Islet of Langerhans (tissue), 1 donor: ENCODE data around the gene TMEM72.

Experiments used
- FAIRE-seq: peaks from one replicate; lab custom pipeline; 2011; peaks lifted over from hg19 to GRCh38; lab: Jason Lieb, UNC

TMEM72 gene

DNA sequence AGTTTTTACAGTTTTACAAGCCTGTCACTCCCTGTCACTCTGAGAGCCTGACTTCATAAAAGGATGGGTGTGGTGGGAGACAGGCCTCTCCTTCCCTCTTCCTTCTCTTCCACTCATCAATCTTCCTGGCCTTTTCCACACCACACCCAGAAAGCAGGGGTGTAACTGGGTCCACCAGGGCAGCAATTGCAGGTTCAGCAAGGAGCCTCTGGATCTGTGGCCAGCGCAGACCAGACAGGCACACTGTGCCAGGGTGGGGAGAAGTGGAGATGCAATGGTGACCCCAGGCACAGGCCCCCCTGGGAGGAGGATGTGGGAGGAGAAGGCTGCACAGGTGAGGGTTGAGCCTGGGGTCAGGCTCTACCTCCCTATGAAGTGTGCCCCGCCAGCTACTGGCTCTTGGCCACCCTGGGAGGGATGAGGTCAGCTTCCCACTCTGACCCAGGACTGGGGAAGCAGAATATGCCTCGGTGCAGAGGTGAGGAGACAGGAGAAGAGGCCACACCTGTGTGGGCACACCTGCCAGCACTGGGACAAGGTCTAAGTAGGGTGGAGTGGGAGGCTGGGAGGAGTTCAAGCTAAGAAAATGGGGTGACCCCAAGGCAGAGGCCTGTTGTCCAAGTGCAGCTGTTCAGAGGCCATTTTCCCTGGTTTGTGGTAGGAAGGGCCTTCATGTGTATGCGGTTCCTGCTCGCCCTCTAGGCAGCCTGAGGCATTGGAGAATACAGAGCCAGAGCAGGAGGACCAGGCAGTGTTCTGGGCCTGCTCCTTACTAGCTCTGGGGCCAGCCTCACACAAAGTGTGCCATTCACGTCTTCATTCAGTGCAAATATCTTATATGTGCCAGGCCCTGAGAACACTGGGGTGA is 20.2 kb upstream of the TMEM72 start:
- no peak for FAIRE-seq

GRCh38 chr10:44891721-44892120 is 19.4 kb upstream of the TMEM72 start:
- FAIRE-seq, result no peak

- FAIRE-seq, result no peak
Observed at GRCh38 chr10:44893604-44894468, 17.3 kb upstream of the TMEM72 start.

DNA sequence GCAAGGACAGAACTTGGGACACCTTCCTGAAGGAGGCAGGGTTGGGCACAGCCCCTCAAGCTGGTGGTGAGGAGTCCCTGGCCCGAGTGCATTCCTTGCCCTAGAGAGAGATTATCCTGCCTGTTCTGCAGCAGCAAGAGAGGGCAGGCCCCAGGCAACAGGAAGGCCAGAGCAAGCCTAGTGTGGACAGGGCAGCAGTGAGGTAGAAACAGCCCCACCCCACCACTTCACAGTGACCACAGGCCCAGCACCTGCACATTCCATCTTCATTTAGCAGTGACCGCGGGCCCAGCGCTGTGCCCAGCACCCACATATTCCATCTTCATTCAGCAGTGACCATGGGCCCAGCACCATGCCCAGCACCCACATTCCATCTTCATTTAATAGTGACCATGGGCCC is 16.4 kb upstream of the TMEM72 start:
- no peak for FAIRE-seq

- FAIRE-seq, result no peak
Observed at GRCh38 chr10:44895280-44895679, 15.9 kb upstream of the TMEM72 start.

- no peak for FAIRE-seq
Observed at GRCh38 chr10:44897049-44897448, 14.1 kb upstream of the TMEM72 start.

GRCh38 chr10:44898665-44899064 is 12.5 kb upstream of the TMEM72 start:
- FAIRE-seq, result no peak

DNA sequence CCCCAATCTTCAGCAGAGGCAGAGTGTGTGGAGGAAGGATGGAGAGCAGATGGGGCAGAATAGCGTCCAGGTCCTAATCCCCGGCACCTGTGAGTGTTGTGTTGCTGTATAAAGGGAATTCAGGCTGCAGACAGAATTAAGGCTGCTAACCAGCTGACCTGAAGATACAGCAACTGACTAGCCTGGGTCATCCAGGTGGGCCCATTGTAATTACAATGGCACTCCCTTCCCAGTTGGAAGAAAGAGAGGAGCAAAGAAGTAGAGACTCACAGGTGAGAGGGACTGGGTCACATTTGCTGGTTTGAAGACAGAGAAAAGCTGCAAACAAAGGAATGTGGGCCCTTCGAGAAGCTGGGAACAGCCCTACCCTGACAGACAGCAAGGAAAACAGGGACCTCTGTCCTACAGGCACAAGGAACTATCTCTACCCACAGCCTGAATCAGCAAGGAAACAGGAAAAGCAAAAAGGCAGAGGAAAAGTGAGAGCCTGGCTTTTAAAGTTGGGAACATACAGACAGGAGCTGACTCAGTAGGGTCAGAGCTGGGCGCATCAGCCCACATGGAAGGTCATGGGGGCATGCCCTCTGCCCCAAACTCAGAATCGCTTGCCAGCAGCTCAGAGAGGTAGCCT is 11.6 kb upstream of the TMEM72 start:
- no peak for FAIRE-seq

DNA sequence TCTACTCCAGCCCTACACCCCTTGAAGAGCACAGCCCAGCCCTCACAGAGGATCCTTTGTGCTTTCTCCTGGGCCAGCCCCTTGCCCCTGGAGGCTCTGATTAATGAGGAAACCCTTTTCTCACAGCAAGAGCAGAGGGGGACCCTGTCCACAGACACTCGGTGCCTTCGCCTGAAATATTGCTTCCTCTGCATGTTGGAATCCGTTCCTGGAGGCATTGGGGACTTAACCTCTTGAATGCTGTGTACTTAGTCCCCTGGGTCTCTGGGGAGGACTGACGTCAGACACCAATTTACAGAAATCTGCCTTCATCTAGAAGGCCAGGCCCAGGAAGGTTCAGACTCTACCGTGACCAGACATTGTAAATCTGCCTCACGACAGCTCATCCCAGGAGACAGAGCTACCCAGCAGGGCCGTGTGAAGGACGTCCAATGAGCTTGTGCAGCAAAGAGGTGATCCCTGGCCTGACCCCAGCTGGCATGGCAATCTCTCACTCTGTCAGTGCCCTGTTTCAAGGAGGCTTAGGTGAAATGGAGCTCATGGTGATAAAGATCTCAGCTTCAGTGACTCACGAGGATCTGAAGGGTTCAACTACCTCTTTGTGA is 8.1 kb upstream of the TMEM72 start:
- FAIRE-seq, result no peak

DNA sequence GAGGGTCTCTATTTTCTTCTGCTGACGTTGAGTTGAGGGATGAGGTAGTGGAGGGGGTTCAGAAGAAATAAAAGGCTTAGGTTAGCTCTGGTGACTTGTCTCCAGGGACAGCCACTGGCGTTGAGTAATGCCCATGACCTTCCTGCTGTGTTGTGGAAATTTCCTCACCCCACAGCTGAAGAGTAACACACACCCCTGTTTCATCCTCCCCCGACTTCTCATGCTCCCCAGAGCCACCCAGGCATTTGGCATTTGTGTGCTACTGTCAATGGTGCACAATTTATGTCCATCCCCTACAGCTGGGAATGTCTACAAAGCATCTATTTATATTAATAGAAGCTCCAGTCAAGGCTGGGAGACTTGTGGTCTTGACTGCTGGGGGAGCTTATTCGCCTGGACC is 4.7 kb upstream of the TMEM72 start:
- no peak for FAIRE-seq

DNA sequence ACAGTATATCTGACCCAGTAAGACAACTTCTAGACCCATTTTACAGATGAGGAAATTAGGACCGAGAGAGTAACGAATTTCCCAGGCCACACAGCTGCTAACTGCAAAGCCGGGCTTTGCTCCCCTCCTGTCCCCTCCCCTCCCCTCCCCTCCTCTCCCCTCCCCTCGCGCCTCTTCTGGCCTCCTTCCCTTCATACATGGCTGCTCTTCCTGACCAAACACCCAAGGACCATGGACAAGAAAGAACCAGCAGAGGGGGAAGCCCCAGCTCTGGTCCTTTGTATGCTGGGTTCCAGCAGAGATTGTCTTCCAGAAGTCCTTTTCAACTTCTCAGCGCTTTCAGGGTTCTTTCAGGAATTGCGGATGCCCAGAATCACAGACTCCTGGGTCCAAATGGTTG is 3.6 kb upstream of the TMEM72 start:
- FAIRE-seq, result no peak

DNA sequence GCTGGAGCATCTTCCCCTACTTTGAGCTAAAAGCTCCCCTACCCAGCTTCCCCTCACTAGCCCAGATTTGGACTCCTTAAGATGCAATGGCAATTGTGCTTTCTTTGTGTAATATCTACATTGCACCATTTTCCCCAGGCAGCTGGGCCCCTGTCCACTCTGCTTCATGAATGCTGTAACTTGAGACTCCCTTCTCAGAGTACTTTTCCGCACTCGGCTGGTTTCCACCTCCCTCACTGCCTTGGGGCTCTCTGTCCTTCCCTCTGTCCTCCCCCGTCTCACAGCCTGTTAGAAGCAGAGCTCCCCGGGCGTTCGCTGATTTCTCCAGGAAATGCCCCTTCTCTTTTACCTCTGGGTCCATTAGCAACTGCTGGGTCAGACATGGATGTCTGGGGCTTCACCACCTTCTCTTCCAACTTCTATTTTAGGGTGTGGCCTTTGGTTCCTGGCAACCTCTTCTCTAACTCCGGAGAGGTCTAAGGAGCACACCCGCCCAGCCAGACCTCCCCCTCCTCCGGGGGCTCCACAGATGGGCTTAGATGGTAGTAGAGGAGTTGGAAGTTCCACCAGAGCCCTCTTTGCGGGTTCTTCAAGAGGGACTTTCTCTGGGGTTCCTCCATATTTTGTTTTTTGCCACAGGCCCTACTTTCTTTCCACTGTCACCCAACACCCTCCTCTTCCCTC is 2.9 kb upstream of the TMEM72 start:
- no peak for FAIRE-seq

- no peak for FAIRE-seq
Observed at GRCh38 chr10:44908936-44909630, 2.1 kb upstream of the TMEM72 start.

- no peak for FAIRE-seq
Observed at GRCh38 chr10:44909910-44910309, 1.2 kb upstream of the TMEM72 start.

GRCh38 chr10:44910602-44911001 is 535 bp upstream of the TMEM72 start:
- FAIRE-seq, result no peak

GRCh38 chr10:44911951-44912350 is 814 bp downstream of the TMEM72 start:
- no peak for FAIRE-seq

DNA sequence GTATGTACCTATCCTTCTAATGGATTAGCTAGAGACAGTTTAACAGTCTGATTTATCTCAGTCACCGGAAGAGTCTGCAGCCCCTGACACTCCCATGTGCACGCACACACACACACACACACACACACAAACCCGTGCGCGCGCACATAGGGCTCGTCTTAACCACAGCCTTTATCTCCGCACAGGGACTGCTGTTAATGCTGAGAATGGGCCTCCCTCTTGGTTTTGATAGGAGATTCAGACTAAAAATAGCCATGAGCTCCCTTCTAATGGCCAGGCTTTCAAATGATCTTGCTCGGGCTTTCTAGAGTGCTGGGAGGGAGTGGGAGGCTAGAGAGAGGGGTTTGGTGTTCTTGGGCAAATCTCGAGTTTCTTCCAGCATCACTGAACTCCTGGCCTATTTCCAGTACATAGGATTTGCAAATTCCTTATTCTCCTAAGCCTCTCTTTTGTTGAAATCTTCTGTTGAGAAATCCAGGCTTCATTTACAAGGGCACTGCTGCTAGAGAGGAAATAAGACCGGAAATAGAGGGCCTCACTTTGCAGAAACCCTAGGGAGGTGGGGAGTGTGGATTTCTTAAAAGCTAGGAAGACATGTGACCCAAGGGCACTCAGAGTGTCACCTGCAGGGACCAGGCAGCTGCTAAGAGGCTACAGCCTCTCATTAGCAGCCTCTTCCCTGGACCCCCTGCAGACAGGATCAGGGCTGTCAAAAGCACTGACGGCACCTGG is 2.4 kb downstream of the TMEM72 start:
- no peak for FAIRE-seq

GRCh38 chr10:44914891-44915290 is 3.8 kb downstream of the TMEM72 start:
- FAIRE-seq, result no peak

DNA sequence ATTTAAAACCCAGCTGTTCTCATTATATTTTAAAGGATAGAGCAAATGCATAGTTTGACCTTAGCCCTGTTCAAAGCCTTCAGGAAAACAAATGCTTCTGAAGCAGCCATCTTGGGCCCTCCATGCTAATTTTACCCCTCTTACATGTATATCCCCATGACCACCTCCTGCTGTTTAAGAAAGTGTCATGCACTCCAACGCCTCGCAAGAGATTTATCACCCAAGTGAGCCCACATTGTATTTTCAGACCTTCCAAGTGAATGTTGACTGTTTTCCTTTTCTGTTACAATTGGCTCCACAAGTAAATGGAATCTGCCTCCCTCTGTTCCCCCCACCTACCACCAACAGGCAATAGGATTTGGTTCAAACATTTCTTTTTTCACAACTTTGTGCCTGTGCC is 5.3 kb downstream of the TMEM72 start:
- FAIRE-seq, result no peak

DNA sequence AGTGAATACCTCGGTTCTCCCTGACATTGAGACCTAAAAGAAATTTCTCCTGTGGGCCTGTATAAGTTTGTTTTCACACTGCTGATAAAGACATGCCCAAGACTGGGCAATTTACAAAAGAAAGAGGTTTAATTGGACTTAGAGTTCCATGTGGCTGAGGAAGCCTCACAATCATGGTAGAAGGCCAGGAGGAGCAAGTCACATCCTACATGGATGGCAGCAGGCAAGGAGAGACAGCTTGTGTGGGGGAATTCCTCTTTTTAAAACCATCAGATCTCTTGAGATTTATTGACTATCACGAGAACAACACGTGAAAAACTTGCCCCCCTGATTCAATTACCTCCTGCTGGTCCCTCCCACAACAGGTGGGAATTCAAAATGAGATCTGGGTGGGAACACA is 6.7 kb downstream of the TMEM72 start:
- FAIRE-seq, result no peak

- FAIRE-seq, result no peak
Observed at GRCh38 chr10:44920252-44920651, 9.1 kb downstream of the TMEM72 start.
